PC-3 (cell line): ENCODE data around the gene CPEB1.

Experiments
- EZH2 ChIP-seq: fragments of 300-600 bp; sonication (generic); IDR thresholded peaks from one replicate; pipeline ENCODE4 v1.6.1; 2017; ENCODE audit warnings: antibody characterized with exemption, mild to moderate bottlenecking, low read length; ENCODE audit not compliant: unreplicated experiment
- TF ChIP-seq, protein P1 (sequence below): fragments of 300-600 bp; sonication (generic); conservative IDR thresholded peaks from 2 replicates; pipeline ENCODE4 v1.5.1; 2017; ENCODE audit warnings: antibody characterized with exemption, low read depth, mild to moderate bottlenecking, low read length

DNA sequence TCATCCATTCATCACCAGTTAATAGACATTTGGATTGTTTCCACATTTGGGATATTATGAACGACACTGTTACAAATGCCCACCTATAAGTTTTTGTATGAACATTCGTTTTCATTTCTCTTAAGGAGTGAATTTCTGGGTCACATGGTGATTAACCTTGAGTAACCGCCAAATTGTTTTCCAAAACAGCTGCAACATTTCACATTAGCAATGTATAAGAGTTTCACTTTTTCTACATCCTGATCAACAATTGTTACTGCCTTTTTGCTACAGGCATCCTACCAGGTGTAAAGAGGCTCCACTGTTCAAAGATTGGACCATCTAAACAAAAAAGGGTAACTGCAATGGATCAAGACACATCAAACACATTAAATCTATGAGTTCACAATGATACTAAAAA is 52.0 kb downstream of the CPEB1 start:
- TF ChIP-seq, protein P1, sequence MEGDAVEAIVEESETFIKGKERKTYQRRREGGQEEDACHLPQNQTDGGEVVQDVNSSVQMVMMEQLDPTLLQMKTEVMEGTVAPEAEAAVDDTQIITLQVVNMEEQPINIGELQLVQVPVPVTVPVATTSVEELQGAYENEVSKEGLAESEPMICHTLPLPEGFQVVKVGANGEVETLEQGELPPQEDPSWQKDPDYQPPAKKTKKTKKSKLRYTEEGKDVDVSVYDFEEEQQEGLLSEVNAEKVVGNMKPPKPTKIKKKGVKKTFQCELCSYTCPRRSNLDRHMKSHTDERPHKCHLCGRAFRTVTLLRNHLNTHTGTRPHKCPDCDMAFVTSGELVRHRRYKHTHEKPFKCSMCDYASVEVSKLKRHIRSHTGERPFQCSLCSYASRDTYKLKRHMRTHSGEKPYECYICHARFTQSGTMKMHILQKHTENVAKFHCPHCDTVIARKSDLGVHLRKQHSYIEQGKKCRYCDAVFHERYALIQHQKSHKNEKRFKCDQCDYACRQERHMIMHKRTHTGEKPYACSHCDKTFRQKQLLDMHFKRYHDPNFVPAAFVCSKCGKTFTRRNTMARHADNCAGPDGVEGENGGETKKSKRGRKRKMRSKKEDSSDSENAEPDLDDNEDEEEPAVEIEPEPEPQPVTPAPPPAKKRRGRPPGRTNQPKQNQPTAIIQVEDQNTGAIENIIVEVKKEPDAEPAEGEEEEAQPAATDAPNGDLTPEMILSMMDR = no peak
- no peak for TF ChIP-seq EZH2
